GM11168 (cell line): Measurements from ENCODE around the gene SIGLEC14.
"Not testable (repeated sequence)": the region's sequence is repeated elsewhere in the genome, so short reads cannot be mapped to it uniquely, and the experiment has no call there.

ENCODE experiments used
- in situ Hi-C: fragments of 300-500 bp; cut with MboI; formaldehyde crosslinking; loops from one replicate; pipeline ENCODE4 v1.12.0; 2022; ENCODE audit warnings: low sequenced_read_pairs; ENCODE audit not compliant: unreplicated experiment

Gene SIGLEC14

DNA sequence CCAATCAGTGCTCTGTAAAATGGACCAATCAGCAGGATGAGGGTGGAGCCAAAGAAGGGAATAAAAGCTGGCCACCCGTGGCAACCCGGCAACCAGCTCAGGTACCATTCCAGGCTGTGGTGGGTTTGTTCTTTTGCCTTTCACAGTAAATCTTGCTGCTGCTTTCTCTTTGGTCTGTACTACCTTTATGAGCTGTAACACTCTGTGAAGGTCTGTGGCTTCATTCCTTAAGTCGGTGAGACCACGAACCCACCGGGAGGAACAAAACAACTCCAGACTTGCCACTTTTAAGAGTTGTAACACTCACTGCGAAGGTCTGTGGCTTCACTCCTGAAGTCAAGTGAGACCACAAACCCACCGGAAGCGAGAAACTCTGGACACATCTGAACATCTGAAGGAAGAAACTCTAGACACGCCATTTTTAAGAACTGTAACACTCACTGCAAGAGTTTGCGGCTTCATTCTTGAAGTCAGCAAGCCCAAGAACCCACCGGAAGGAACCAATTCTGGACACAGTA lies 30.0 kb upstream of the SIGLEC14 start:
- in situ Hi-C loops, result no loop called here

DNA sequence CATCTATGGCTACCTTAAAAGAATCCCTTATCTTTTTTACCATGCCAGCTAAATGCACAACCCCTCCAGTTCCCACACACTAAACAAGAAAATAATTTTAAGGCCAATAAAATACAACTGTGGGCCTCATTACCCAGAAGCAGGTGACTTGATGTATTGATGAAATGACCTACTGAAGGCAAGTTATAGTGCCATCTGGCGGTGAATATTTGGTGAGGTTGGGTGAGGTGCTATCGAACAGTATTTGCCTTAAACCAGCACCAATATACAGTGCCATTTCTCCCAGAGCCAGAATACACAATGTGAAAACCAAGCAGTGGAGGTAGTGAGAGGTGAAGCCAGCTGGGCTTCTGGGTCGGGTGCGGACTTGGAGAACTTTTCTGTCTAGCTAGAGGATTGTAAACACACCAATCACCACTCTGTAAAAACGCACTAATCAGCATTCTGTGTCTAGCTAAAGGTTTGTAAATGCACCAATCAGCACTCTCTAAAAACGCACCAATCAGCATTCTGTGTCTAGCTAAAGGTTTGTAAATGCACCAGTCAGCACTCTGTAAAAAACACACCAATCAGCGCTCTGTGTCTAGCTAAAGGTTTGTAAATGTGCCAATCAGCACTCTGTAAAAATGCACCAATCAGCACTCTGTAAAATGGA lies 29.4 kb upstream of the SIGLEC14 start:
- in situ Hi-C loops, result not testable (repeated sequence)

DNA sequence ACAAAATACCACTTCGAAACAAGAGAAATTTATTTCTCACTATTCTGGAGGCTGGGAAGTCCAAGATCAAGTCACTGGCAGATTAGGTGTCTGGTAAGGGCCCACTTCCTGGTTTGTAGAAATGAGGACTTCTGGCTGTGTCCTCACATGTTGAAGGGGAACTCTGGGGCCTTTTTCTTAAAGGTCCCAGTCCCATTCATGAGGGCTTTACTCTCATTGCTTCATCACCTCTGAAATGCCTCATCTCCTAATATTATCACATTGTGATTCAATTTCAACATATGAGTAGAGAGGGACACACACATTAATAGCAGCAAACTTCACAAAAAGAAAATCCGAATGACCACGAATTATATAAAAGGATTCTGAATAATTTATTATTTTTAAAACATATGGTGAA lies 21.6 kb upstream of the SIGLEC14 start:
- in situ Hi-C loops, result loop anchor here (10.0 kb wide), 1 partner anchor 333 kb away; no protein-coding TSS in a partner anchor

DNA sequence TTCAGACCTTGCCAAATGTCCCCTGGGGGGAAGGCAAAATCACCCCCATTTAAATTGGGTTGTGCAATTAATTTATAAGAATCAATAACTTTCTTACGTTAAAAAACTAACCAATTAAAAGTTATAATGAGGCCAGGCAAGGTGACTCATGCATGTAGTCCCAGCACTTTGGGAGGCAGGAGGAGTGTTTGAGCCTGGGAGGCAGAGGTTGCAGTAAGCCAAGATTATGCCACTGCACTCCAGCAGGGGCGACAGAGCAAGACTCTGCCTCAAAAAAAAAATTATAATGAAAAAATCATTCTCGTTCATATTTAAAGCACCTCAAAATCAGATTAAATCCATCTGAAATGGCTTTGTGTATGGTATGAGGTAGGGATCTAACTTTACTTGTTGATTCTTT lies 18.4 kb upstream of the SIGLEC14 start:
- in situ Hi-C loops, result loop anchor here (10.0 kb wide), 1 partner anchor 330 kb away; no protein-coding TSS in a partner anchor

DNA sequence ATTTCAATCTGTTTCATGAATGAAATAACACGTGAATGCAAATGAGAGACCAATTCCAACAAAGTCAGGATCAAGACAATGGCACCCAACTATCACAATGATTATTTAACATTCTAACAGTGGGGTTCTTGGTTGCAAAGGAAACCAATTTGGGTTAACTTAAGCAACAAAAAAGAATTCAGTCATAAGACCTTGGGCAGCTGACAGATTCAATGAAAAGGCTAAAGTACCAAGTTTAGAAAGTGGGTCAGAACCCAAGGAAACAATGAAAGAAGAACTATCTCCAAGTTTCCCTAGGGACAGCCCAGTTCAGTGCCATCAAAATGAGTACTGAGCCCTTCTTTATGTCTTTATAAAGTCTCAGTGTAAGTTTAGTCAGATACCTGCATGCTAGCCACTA lies 17.5 kb upstream of the SIGLEC14 start:
- in situ Hi-C loops, result loop anchor here (10.0 kb wide), 1 partner anchor 329 kb away; no protein-coding TSS in a partner anchor

DNA sequence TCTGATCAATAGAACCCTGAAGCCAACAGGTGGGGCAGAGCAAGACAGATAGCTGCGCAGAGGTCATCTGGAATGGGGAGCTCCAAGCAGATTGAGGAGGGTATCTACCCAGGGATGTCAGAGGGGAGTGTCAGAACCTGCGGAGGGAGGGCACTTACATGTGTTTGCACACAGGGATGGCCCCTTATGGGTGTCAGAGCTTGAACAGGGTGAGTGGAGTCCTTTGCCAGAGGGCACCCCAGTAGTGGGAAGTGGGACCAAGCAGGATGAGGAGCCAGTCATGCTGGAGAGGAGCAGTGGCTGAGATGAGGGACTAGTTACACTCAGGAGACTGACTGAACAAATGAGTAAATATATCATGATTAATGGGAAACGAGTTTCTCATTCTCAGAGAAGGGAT lies 17.0 kb upstream of the SIGLEC14 start:
- in situ Hi-C loops, result loop anchor here (10.0 kb wide), 1 partner anchor 329 kb away; no protein-coding TSS in a partner anchor

DNA sequence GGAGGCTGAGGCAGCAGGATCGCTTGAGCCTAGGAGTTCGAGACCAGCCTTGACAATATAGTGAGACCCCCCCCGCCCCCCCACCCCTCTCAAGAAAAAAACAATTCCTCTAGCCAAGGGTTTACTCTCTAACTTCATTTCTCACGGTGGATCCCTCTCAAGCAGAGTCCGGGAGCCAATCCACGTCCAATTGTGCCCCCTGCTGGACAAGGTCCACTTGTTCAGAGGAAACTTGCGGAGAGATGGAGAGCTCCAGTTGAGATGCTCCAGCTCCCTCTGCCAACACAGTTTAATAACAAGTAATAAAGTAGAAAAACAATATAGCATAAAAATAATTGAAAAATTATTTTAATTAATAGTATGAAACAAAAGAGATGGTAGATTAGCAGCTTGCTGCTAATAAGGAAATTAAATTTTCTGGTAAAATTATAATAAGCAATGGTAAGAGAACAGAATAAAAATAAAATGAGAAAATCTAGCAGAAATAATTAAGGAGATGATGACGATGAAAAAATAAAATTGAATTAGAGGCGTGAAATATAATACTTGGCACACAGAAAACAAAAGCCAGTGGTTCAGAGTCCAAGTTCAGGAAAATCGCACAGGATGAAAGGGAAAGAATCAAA lies 14.5 kb upstream of the SIGLEC14 start:
- in situ Hi-C loops, result loop anchor here (10.0 kb wide), 1 partner anchor 326 kb away; no protein-coding TSS in a partner anchor

DNA sequence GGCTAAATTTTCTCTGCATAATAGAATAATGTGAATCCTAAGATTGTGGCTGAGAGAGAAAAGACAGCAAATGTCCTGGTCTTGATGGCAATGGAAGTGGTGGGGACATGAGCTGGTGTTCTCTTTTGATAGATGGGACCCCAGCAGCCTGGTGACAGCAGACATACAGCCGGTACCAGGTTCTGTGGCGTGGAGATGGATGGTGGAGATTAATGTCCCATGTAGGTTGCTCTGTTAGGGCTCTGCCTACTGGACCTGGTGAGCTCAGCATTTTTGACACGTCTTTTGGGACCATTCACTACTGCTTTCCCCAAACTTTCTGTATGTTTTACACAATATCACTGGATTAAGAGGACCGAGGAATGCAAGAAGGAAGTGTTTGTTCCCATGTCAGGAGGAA lies 8.2 kb upstream of the SIGLEC14 start:
- in situ Hi-C loops, result loop anchor here (5.0 kb wide), 1 partner anchor 182 kb away; no protein-coding TSS in a partner anchor

DNA sequence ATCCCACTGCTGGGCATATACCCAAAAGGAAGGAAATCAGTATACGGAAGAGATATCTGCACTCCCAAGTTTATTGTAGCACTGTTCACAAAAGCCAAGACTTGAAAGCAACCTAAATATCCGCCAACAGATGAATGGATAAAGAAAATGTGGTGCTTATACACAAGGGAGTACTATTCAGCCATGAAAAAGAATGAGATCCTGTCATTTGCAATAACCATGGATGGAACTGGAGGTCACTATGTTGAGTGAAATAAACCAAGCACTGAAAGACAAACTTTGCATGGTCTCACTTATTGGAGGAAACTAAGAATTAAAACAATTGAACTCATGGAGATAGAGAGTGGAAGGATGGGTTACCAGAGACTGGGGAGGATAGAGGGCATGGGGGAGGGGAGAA lies 6.5 kb upstream of the SIGLEC14 start:
- in situ Hi-C loops, result loop anchor here (5.0 kb wide), 1 partner anchor 181 kb away; no protein-coding TSS in a partner anchor

DNA sequence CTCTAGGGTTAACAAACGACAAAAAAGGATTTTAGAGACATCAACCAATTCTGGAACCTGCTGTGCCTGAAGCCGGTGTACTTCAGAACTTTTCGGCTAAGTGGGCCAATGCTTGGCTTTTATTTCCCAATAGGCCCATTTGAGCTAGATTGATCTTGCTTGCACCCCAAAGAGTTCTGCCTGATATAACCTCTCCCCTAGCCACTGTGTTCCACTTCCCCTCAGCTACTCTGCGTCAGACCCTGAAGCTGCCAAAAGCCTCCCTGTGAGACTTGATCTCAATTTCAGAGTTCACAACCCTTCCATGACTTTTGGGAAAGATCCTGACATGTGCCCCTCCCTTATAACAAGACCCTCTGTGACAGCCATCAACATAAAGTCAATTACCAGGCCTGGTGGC lies 5.6 kb upstream of the SIGLEC14 start:
- in situ Hi-C loops, result loop anchor here (5.0 kb wide), 1 partner anchor 180 kb away; no protein-coding TSS in a partner anchor

DNA sequence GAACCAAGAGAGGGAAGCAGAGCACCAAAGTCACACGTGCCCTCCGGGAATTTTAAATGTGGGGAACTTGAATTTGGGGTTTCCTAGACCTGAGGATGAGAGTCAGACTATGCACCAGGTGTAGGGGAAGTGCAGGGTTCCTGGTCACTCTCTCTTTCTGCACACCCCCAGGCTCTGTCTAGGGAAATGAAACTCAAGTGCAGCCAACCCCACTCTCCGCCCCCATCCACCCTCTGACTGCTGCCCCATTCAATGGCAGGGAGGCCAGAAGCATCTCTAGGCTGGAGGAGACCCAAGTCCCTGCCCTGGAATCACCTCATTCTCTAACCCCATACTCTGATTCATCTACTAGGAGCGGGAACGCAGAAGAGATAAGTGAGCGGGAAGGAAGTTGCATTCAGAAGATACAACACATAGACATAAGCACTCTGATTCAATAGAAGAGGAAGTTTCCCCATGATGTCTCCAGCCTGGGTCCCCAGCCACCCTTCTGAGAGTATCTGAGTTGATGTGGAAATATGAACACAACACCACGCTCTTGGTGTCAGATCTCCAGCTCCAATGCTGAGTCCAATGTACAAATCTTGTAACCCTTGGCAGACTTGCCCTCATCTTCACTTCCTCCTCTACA lies 4.7 kb upstream of the SIGLEC14 start:
- in situ Hi-C loops, result loop anchor here (5.0 kb wide), 1 partner anchor 179 kb away; no protein-coding TSS in a partner anchor

DNA sequence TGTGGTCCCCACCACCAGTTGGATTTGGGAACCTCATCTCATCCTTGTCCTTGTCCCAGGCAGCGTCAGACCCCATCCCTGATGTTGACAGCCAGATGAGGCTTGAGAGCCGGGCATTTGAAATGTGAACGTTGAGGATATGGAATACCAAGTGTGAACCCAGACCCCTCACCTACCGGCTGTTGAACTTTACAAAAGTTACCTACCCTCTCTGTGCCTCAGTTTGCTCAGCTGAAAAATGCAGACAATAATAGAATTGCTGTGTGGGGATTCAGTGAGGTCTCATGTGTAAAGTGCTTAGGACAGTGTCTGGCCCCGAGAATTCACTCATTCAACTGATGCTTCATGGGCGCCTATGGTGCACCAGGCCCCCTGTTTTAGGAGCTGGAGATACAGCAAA lies 693 bp upstream of the SIGLEC14 start:
- in situ Hi-C loops, result no loop called here

DNA sequence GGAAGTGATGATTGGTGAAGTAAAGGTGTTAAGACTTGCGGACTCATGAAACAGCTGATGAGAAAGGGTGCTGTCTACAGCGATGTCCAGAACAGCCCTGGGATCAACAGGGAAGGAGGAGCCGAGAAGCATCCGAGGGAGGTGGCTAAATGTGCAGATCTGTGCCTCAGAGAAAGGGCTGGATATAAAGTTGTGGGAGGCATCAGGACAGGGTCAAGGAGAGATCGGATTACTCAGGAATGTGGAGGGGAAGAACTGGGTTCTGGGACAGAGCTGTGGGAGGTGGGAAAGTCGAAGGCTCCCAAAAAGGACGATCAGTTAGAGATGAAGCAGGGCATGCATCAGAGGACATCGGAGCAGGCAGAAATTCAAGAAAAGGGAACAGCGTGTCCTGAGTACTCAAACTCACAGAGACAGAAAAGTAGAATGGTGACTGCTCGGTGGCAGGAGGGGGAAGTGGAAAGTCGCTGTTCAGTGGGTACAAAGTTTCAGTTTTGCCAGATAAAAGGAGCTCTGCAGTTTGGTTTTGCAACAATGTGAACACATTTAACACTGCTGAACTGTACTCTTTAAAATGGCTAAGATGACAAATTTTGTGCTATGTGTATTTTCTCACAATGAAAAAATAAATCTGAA lies 1.9 kb downstream of the SIGLEC14 start:
- in situ Hi-C loops, result no loop called here

DNA sequence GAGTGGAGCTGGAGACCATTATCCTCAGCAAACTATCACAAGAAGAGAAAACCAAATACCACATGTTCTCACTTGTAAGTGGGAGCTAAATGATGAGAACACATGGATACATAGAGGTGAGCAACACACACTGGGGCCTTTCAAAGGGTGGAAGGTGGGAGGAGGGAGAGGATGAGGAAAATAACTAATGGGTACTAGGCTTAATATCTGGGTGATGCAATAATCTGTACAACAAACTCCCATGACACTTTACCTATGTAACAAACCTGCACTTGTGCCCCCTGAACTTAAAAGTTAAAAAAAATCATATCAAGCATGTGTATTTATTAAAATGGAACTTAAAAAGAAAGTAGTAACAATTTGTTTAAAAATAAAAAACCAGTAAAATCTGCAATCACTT lies 5.0 kb downstream of the SIGLEC14 start:
- in situ Hi-C loops, result no loop called here

DNA sequence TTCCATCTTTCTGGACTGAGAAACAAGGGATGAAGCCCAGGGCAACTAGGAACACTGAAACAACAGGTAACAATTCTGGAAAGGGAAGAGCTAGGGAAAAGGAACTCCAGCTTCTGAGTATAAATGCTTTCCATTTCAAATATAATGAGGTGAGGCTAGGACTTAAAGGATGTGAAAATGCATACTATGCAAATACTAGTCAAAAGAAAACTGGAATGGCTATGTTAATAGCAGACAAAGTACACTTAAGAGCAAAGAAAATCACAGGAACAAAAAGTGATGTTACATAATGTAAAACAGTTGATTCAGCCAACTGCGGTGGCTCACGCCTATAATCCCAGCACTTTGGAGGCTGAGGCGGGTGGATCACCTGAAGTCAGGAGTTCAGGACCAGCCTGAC lies 6.2 kb downstream of the SIGLEC14 start:
- in situ Hi-C loops, result no loop called here

DNA sequence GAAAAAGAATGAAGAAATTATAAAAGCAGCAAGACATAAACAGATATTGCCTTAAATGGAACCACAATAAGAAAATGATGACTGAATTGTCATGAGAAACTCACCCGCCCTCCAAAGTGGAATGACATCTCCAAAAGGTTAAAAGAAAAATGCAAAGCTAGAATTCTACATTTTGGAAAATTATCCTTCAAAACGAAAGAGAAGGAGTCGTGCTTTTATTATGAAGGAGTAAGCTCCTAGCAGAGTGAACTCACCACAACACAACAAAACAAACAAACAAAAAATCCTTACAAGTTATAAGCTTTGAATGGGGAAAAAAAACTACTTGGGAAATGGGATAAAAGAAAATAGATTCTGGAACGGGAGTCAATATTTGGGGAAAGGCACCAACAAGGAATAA lies 6.7 kb downstream of the SIGLEC14 start:
- in situ Hi-C loops, result no loop called here

DNA sequence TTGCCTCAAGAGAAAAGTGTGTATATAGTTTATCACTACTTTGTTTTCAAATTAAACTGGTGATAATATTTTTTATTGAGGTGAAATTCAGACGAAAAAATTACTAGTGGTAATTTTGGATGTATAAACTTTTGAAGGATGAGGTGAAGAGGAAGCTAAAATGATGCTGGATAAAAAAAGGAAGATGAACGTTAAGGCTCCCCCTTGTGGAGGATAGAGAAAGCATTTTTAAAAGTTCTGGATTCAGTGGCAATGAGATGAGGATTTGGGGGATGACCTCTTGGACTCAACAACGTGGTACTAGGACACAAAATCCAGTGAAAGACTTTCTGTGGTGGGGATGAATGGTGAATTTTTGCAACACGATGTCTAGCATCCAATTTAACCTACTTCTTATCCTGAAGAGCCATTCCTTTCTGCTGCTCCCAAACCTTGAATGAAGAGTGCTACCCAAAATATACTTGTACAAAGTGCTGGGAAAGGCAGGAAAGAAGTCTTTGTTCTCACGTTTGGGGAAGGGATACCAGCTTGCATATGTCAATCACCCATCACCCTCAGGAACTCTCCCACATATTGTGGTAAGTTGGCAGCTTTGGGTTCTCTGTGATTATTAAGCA lies 9.2 kb downstream of the SIGLEC14 start:
- in situ Hi-C loops, result no loop called here

DNA sequence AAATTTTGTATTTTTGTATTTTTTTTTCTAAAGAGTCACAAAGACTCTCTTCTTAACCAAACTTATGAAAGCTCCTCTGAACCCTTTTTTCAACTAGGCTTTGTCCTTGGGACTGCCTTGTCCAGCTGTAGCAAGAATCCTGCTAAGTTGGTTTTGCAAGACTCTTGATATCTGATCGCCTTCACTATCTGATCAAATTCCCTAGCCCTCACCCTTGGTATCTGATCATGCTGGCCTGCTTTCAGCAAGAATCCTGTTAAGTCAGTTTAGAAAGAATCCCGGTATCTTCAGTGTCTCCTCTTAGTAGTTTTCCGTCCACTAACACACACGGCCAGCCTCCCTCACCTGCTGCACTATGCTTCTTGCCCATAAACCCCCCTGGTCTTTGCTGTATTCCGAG lies 14.5 kb downstream of the SIGLEC14 start:
- in situ Hi-C loops, result no loop called here

DNA sequence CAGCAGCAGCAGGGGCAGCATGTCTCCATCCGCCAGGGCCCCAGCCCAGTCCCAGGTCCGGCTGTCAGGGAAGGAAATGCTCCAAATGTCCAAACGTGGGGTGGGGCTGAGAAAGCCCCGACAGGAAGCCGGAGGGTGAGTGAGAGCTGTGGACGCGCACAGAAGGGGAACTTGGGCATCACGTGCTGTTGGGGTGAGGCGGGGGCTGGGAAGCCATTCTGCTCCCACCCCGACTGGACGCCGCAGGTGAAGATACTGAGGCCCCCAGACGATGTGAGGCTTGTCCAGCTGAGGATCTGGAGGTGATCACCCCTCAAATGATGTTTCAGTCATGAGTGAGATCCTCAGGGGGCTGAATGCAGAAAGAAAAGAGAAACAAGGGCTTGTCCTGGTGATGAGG lies 16.3 kb downstream of the SIGLEC14 start, which contains the start of gene SIGLEC5:
Gene SIGLEC5 (minus strand): TSS at position 87 of the 400 bp plus-strand sequence. CDS start 66 bp downstream, at position 21.
- in situ Hi-C loops, result not testable (repeated sequence)
